GM21447 (cell line): Measurements from ENCODE around the gene IGFBP5.

Source experiments
- ATAC-seq: cut with Tn5 transposase; IDR thresholded peaks from one replicate; pipeline ENCODE4 v1.9.1; 2021; ENCODE audit not compliant: unreplicated experiment

The IGFBP5 gene, protein sequence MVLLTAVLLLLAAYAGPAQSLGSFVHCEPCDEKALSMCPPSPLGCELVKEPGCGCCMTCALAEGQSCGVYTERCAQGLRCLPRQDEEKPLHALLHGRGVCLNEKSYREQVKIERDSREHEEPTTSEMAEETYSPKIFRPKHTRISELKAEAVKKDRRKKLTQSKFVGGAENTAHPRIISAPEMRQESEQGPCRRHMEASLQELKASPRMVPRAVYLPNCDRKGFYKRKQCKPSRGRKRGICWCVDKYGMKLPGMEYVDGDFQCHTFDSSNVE

DNA sequence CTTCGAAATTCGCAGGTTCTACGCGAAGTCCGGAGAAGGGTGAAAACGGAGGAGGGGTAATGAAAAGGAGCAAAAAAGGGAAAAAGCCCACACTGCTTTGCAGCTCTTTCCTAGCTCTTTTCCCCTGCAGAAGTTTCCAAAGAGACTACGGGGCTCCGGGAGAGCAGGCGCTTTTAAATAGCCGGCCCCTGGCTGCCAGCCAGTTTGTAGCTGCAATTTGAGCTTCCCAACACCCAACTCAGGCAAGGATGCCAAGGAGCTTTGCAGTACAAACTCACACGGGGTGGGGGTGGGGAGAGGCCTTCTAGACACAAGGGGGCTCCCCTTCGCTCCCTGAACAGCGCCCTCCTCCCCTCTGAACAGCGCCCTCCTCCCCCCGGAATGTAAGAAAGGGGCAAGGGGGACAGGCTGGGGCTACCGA is at the start of gene IGFBP5:
IGFBP5 (minus strand) TSS at position 149 of the 421 bp plus-strand sequence. CDS start 774 bp downstream, outside the sequence.
- ATAC-seq = no peak

DNA sequence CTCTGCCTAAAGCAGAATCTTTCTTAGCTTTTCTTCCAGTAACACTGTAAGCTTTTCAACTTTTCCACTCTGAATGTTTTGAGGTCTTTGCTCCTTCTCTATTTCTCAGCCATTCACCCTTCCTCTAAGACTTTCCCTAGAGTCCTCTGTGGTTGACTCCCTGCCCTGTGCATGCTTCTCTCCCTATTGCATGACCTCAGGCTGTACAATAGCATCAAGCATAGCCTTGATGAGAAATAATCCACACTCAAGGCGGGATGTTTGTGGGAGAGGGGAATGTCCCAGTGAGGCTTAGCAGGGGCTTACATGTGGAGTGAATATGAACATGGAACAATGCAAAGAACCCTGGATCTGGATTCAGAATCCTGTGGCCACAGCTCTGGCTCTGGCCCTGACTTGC is 48.4 kb upstream of the IGFBP5 start:
- ATAC-seq = no peak

DNA sequence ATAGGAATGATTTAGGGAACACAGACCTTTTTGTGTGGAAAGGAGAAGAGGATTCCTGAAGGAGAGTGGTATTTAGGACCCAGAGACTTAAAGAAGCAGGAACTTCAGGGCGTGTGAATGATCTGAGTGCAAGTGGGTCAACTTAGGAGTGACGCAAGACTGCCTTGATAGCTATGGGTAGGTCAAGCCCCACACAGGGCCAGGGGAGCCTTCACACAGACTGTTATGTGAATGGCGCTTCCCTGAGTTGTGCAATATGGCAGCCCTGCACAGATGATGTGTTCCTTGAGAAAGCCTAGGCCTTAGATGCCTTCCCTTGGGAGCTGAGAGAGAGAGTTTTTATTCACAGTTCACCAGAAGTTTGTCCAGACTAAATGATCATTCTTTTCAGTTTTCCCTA is 47.1 kb upstream of the IGFBP5 start:
- ATAC-seq = no peak

DNA sequence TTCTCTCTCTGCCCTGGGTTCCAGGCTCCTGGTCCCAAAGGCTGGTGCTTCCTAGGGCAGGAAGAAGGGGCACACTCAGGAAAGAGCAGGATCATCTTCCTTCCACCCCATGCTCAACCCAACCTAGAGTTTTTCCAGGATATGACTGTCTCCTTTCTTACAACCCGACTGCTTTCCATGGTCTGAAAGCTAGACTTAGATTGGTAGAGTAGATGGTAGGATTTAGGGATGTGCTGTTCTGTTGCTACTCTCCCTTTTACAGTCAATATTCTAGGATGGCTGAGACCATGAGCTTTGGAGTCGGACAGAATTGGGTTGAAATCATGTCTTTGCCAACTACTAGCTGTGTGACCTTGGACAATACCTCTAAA is 45.9 kb upstream of the IGFBP5 start:
- no peak for ATAC-seq

DNA sequence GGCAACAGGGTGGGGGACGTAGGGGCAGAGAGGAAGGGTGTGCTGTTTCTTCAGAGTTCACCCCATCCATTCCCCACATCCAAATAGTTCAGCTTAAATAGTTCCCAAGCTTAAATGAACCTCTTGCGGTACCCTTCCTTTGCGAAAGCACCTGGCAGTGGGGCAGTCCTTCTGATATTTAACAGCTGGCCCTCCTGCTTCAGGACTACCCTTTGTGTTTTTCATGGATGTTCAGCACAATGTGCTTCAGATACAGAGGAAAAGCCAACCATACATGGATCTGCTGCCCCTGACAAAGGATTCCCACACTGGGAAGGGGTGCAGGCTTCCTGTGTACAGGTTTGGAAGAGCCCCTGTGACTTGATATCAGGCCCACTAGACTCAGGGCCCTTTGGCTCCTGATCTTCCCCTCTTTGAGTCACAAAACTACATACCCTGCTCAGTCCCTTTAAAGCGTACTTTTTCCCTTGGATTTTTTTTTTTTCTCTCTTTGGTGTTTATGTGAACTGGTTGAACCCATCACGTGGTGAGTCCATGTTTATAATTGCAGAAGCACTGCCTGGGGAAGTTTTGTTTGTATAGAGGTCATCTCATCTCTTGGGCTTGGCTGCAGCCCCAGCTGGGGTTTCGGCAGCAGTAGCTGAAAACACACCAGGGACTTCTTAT is 45.3 kb upstream of the IGFBP5 start:
- ATAC-seq = no peak

DNA sequence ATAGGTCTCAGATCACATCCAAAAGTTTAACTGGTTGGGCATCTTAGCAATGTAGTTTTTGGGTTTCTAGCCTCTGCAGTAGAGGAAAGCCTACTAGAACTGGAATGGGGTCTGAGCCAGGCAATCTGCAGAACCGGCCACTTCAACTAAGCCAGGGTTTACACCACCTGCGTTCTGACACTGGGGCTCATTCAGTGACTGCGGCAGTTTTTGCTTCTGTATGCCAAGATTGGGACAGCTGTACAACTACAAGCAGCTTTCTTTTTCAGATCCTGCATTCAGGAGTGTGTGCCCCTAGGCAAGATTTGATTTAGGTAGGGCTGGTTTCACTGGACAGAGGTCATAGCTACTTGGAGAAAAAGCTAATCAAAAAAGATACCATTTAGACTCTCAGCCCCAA is 43.7 kb upstream of the IGFBP5 start:
- ATAC-seq = no peak

DNA sequence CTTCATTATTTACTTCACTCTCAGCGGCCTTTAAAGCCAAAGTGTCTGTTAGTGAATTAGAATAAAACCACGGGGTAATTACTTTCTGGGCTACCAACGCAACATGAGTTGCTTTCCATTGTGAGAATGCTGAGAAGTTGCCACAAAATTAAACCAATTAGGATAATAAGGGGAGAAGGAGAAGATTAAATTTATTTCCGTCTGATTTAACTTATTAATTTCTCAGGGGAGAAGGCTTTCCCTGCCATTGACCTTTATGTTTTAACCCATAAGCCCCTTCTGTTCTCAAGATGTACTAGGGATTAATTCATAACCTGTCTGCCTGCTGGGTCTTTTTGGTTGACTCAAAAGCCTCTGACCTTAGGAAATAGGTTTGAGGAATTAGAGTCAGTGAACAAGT is 42.3 kb upstream of the IGFBP5 start:
- ATAC-seq = no peak

DNA sequence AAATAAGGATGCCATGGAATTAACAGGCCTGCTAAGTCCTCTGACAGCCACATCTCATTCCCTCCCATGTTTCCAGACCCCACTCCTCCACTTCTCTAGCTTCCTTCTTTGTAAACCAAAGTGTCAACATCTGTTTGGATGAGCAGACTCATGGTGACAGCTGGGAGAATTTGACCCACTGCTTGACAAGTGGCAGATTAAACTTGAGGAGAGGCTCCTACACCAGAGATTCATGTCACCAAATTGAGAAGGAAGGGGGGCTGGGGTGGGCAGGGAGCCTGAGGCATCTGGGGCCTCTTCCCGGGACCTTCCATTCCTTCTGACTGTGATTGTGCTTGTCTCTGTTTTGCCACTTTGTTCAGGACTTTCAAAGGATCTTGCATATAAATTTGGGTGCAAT is 41.0 kb upstream of the IGFBP5 start:
- no peak for ATAC-seq

DNA sequence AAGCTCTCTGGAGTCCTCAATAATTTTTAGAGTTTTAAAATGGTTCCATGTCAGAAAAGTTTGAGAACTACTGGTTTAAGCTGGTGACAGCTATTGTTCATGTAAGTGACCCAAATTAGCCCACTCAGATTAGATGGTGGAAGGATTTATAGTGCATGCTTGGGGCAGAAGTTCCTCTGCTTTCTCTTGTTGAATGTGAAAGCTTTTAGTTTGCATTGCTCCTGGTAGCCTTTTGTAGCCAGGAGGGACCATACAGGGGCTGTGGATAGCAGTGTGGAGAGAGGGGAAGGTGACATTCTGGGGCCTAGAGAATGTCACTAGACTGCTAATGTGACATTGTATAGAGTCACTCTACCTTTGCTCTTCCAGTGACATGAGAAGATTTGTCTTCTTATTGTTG is 40.3 kb upstream of the IGFBP5 start:
- no peak for ATAC-seq

DNA sequence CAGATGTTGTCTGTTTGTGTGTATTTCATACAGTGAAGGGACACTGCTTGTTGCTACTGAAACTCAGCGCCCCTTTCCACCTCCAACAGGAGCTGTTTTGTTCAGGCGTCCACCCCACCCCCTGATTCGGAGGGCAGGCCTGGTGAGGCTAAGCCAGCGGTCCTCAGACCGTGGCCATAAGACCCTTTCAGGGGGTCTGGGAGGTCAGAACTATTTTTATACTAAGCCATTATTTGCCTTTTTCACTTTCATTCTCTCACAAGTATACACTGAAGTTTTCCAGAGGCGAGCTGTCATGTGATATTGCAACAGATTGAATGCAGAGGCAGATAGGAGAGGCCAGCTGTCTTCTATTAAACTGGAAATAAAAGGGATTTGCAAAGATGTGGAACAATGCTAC is 39.7 kb upstream of the IGFBP5 start:
- no peak for ATAC-seq

DNA sequence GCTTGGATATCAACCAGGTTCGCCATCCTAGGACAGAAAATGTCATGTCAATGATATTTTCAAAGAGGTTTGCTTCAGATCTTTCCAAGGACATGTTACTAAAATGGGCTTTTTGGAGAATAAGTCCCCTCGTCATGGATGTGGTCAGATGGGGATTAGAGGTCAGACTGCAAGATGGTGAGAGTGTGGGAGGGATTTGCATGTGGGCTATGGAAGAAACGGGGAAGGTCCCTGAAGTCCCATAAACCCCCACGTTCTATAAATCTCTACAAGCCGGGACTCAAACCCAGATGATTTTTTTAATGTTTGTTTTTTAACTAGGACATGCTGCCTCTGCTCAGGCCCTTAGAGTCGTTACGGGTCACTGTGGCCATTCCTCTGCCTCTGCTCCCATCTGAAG is 37.7 kb upstream of the IGFBP5 start:
- ATAC-seq = no peak

DNA sequence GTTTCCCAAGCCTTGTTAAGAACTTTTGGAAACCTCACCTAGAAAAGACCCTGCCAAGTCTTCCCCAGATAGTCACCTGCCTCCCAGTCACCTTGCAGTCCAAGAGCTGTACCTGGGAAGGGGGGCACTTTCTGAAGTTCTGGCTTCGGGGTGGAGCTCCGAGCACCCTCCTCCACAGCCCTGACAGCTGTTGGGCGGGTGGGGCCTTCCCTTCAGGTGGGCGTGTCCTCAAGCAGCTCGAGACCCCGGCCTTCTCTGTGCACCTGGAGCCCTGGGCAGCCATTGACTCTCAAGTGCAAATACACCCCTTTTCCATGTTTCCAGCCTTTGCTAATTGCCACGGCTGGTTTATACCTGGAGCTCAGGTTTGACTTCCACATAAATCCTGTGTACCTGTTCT is 37.0 kb upstream of the IGFBP5 start:
- no peak for ATAC-seq

DNA sequence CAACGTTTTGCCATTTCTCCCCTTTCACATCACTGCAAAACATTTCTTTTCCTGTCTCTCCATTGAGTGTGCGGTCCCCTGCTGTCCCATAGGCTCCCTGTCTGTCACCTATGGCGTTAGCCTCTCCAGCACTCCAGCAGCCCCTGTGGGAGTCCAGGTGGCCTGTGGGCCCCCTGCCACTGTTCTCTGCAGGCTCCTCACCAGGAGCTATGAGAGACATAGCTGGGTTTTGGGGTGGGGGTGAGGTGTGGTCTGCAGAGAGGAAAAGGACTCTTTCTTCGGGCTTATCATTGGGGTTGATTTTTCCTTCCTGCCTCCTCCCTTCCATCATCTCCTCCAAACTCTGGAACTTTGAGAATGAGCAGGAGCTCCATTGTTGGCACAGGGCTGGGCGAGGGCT is 36.1 kb upstream of the IGFBP5 start:
- ATAC-seq = no peak

DNA sequence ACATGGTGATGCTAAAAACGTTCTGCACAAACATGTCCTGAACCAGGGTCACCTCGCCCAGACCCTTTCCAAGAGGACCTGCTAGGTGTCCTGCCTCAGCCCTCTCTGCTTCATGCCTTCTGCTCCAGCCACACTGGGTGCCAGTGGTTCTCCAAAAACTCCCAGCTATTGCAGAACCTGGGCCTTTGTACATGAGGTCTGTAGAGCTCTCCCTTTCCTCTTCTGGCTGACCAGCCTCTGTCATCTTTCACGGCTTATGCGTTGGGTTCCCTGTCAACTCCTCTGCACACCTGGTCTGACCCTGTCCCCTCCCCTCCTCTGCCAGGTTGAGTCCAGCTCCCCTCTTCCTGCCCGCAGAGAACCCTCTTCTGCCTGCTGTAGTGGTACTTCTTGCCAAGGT is 35.5 kb upstream of the IGFBP5 start:
- no peak for ATAC-seq

DNA sequence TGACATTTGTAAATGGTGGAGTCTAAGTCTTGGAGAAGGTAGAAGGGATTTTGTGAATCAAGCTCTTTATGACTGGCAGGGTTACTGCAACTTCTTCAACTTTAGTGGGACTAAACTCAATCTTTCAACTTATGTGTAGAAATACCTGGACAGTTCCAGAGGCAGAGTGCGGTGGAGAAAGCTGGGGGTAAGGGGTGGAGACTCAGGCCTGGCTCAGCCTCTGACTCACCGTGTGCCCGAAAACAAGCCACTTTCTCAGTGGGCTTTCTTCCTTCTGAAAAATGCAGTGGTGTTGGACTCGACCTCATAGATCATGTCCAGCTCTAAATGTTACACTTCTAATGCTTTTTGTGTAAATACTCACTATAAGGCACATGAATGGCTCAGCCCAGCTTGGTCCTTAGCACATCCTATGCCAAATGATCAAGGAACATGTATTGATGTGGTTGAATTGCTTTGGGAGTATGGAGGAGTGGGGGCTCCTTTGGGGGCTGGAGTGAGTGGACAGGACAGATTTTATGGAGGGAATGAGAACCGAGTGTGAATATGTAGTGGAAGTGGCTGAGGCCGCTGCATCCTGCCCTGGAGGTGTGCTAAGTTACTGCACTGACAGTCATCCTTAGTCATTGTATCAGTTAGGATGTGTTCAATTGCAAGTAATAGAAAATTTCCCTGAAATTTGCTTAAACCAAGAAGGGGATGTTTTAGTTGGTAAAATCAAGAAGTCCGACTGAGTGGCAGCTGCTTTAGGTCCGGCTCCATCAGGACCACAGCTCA is 32.2 kb upstream of the IGFBP5 start:
- no peak for ATAC-seq

DNA sequence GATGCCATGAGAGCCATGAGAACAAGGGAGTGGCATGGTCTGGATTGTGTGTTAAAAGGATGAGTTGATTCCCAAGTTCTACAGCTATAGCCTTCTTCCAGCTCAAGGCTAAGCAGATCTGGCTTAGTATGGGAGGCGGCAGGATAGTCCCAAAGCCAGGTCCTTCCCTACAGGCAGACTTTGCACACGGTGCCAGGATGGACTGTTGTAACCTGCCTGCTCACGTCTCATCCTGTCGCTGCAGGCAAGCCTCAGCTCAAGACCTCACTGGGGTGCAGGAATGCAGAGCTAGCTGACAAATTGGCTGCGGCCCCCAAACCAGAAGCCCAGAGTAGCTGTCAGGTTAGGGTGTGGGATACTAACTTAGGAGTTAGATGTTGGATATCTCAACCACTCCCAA is 28.8 kb upstream of the IGFBP5 start:
- no peak for ATAC-seq

DNA sequence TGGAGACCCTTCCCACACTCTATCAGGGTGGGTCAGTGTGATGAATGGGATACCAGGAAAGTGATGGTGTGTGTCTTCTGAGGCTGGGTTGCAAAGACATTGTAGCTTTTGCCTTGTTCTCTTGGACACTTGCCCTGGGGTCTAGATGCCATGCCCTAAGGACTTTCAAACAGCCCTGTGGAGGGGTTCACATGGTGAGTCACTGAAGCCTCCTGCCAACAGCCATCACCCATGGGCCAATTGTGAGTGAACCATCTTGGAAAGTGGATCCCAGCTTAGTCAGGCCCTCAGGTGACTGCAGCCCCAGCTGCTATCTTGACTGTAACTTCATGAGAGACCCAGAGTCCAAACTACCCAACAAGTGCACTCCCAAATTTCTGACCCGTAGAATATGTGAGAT is 25.8 kb upstream of the IGFBP5 start:
- no peak for ATAC-seq

DNA sequence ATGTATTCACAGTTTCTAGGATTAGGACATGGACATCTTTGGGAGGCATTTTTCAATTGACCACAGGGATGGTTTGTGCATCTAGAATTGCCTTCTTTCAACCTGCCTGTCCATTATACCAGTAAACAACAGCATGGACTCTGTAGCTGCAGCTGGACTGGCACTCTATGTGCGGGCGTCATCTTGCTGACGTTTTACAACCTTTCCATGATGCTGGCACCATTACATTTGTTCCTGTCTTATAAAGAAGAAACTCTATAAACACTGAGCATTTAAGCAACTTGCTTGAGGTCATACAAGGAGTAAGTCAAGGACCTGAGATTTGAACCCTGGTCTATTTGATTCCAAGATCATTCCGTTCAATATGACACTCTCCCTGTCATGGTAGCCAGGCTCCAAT is 25.4 kb upstream of the IGFBP5 start:
- ATAC-seq = no peak

DNA sequence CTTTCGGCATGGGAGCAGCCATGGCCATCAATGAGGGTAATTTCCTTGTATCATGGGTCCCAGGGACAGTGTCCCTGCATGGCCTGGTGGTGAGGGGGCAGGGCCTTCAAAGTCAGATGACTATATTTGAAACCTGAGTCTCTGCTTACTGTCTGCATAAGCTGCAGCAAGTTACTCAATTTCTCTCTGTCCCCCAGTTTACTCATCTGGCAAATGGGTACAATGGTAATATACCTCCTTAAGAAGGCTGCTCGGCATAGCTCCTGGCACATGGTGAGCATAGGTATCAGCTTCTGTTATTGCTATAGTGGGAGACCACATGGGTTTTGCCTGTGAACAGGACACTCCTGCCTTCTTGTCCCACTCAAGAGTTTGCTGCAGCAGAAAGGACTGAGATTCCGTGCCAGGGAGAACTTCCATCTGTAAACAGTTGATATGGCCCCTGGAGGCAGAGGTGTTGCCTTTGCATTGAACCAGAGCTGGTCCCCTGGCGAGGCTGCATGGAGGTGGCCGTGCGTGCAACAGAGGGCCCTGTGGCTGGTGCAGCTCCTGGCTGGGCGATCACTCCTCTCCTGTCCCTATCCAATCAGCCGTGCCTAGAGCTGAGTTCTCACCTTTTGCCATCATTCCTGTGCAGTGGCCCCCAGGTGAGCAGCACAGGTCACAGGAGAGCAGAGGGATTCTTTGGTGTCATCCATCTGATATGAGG is 22.7 kb upstream of the IGFBP5 start:
- no peak for ATAC-seq

DNA sequence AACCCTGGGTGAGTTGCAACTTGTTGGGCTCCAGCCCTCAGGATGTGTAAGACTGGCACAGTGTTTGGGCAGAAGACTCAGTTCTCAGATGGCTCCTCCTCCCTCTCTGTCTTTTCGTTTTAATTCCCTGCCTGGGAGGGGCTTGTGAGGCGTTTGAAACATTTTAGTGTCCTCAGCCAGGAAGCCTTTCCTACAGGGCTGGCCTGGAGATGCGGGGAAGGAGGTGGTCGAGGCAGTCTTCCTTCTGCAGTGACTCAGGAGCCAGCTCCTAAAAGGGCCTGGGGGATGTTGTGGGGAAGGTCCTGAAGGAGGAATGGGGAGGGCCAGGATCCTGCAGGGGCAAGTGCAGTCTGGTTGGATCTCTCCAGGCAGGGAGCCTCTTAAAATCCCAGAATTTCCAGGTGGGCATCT is 22.1 kb upstream of the IGFBP5 start:
- ATAC-seq = no peak

DNA sequence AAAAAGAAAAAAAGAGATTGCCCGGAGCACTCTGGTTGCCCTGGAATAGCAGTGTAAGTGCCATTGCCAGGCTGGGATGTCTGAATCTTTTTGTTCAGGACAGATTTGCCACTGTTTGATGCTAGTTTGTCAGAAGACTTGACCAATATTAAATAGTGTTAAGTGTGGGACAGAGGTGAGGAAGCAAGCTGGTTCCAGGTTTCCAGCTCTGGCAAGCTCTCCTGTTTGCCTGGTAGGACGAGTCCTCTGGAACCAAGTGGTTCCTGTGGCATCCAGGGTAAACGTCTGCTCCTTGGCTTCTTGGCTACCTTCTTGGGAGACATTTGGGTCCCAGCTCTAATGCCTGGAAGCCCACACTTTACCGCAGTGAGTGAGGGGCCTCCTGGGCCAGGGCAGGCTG is 20.8 kb upstream of the IGFBP5 start:
- no peak for ATAC-seq
